Heart left ventricle (tissue), 13 donors: Measurements from ENCODE around the gene LRIG1.

Experiments used
- CTCF ChIP-seq, 12 donors: fragments of 200-600 bp; sonication (generic) in 4 of 12; IDR thresholded peaks; one replicate each; pipeline versions ENCODE4 v1.5.0 to v1.8.0; 2018 to 2022; ENCODE audit warnings: antibody characterized with exemption in 12 of 12, mild to moderate bottlenecking in 5 of 12
- POLR2A ChIP-seq, 2 donors: fragments of 450-650 bp; IDR thresholded peaks; one replicate each; pipeline ENCODE4 v1.6.1; 2017; ENCODE audit warnings: antibody characterized with exemption in 2 of 2, mild to moderate bottlenecking in 2 of 2, moderate library complexity in 2 of 2
- donor health status: ischemic (EF 13 %, LVEDD 7.1; RV severe dilation, severe dysfunction).
- donor health status: DM: no; HTN: yes; CAD: no.
- donor health status: DM: no; HTN: no; CAD: no.
- donor health status: ischemic (EF 25% LVEDD 6.9; RV normal size, moderate dysfunction).
- donor health status: ischemic (EF 25% LVEDD 5.7; RV mildly dilated, moderate dysfunction).
- donor health status: ischemic (EF 35%, LVEDD 5.7; RV mildly dilated, moderate dysfunction).
- donor health status: nonischemic (EF 11% LVEDD 7.7; RV severe dilation, severe dysfunction).
- donor health status: DM: yes; HTN: yes; CAD: no.
- donor health status: PGD.
- donor health status: ischemic (EF 29% LVEDD 5.4; RV normal size, mild dysfunction).
- donor health status: nonischemic (EF 23%, LVEDD 6.1; RV moderate dilation, normal function).

- TF ChIP-seq POLR2A (IDR thresholded peaks at IDR 0.05) (no peak), CTCF (IDR thresholded peaks at IDR 0.05) (no peak)
Measured at GRCh38 chr3:66396161-66396760, 104.6 kb downstream of the LRIG1 start.
